Activated CD4-positive, alpha-beta T cell treated with anti-CD3 and anti-CD28 coated beads for 4 hours (primary cell): ENCODE measurements around the gene DCLK2.

Source experiments
- DNase-seq, 2 donors: peaks; one replicate each; pipeline ENCODE4 v3.0.0-alpha.2; 2020

DCLK2 gene

DNA sequence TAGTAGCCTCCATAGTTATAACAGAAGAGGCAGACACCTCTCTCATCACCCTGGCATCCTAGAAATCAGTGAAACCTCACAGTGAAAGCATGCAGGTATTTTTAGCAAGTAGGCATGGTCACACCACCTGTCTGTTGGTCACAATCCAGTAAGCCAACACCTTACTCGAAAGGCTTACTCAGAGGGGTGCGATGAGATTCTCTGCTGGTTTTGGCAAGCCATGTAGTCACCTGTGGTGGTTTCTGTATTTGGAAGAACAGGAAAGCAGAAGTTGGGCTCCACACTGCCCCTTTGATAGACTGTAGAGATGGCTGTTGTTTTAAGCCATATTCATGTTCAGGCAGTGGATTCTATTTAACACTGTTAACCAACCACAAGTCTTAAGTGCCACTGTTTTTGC, 134.7 kb downstream of the DCLK2 start:
- no peak for DNase-seq

DNA sequence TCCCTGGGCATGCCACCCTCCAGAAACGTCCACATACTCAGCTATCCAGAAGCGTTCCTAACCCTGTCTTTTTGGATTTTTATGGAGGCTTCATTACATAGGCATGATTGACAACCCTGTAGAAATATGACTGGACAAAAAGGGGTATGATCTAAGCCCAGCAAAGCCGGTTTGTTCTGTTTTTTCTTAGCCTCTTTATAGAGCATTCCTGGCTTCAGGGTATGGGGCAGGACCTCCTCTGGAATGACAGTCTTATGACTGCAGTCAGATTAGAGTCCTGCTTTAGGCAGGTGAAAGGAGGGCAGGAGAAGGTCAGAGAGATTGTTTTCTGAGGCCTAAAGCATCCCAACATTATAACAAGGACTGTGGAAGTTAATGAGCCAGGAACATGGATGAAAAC, 137.4 kb downstream of the DCLK2 start:
- DNase-seq: no peak

DNA sequence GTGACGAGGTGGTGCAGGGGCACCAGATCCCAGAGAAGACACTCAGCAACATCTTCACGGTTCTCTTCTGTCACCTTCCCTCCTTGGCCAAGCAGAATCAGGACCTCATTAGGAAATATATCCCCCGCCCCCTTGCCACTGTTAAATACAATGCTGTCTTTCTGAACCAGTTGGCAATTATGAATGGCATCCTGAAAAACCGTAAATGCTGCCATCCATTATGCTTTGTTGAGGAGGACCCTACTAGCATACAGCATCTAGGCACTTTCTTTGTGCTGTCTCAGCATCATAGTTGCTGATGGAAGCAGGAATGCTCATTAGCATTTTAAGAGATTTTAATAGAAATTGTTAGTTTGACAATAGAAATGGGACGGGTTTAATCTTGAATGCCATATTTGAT, 138.5 kb downstream of the DCLK2 start:
- DNase-seq: no peak

DNA sequence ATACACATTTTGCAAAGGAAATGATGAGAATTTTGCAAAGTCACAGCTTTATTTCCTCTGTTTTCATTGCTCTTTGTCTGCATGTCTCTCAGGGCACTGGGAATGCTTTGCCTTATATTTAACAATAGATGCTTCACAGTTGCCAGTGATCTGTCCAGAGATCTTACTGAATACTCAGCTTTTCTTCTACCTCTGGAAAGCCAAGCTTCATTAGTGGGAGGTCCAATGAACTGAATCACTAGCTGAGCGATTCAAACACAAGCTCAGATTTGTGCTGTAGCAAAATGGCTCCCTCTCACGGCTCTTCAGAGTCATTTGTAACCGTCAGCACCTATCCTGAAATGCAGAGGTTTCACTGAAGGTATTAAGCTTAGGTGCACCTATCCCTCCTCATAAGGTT, 138.9 kb downstream of the DCLK2 start:
- no peak for DNase-seq

DNA sequence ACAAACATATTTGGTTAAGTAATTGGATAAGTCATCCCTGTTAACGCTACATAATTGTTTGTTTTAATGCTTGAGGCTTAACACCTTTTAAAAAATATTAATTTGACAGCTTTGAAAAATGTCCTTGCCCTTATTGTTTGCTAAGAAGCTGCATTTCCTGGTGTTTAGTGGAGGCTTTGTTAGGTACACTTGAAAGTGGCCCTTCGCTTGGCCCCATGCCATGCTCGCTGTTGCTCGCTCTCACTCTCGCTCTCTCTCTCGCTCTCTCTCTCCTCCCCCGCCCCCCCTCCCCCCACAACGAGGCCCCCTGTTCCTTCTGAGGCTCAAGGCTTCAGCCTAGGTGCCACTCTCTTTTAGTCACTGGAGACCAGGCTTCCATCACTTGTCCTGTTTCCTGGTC, 139.6 kb downstream of the DCLK2 start:
- DNase-seq: no peak

DNA sequence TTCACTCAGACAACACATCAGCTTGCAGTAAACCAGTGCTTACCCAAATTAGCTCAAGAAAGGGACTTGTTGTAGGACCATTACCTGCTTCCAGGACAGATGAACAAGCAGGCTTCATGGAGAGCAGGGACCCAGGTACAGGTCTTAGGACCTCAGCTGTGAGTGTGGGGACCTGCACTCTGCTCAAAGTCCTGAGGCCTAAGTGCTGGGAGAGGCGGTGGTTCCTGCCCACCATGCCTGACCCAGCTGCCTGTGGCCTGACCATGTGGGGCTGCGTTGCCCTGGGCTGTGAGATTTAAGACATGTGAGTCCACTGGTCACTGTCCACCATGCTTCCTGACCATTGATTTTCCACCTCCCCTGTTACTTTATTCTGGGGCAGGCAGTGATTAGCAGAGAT, 140.2 kb downstream of the DCLK2 start:
- DNase-seq: no peak

DNA sequence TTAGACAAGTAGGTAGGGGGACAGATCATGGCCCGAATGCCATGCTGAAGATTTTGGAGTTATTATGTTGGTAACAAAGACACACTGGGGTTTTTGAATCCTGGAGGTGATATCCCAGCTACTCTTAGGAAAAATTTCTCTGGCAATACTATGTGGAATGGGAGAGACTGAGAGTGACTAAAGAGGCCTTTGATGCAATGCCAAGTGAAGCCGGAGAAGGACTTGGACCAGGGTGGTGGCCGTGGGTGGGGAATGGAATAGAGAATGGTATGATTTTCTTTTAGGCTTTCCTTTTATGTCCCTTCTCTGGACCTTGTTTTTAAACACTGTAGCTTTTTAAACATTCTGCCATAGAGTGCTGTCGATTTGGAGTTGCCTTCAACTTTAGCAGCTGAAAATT, 141.6 kb downstream of the DCLK2 start:
- no peak for DNase-seq

DNA sequence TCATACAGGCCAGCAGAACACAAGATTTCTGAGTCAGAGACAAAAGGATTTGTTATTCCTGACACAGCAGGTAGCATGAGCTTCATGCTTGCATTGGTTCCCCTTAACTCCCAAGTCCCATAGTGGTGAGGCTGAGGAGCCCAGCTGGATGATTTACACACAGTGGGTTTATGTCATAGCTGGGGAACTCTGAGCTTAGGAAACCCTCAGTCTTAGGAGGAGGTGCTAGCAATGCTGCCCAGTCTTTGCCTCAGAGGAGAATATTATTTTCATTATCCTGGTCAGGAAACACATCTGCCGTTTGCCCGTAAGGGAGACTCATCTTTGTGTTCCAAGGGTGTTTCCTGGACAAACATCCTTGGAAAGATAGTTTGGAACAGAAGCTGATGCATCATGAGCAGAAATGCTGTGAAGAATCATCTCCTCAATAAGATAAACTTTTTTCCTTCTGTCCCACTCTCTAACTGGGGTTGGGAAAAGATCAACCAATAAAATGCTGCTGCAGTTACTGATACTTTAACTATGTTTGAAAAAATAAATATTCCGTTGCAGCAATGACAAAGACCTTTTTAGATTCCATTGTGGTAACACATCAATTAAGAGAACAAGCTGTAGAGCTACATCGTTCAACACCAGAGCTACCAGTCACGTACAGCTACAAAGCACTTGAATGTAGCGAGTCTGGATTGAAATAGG, 146.8 kb downstream of the DCLK2 start:
- no peak for DNase-seq

DNA sequence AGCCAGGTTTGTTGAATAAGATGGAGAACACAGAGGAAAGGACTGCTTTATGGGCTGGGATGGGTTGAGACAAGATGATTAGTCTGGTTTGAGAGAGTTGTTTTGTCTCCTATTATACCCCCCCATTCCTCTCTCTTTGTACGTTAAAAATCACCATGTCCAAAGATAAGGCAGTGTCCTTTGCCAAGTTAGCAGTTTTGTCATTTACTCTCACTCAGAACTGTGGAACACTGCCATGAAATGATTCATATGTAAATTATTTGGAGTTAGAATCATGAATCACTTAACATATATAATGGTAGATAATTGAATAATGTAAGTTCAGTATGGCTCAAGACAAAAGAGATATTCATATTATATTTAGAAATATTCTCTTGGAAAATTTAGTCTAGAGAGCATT, 151.3 kb downstream of the DCLK2 start:
- DNase-seq: no peak

DNA sequence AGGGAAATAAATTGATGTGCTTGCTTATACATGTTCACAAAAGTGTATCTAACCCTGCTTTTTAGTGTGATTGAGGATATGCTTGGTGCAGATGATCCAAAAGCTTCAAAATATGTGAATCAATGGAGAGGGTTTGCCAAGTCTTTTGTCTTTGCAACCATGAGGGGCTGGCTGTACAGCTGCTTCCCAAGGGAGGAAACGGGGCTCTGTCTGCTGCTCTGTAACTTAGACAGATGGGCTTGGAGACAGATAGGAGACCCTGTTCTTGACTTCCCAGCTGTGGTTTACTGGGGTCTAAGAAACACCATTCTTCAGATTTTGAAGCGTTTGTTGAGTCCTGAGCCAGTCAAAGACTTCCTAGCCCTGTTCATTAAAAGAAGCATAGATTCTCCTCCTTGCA, 152.3 kb downstream of the DCLK2 start:
- DNase-seq: no peak

DNA sequence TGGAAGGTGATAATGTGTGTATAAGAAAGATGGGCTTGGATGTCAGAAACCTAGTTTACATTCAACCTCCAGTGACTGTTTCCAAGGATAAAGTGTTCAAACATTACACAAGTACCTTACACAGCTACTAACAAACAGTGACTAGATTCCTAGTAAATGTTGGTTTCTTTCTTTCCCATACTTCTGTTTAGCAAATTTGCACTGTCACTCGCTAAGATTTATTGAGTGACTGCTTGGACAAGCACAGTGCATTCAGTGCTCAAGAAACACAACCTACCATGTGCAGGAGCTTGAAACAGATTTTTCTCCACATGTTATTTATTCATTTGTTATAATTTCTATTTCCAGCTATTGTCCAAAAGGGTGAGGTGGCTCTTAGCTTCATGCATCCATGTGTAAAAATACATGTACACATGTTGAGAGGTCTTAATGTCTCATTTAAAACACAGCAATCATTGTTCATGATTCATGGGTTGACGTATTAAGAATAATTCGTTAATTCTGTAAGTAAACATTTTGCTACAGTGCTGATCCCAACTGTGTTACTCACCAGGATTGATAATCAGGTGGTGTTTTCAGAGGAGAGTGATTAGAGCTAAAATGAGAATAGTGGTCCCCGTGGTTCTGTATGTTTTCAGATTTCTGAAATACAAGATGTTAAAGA, 153.0 kb downstream of the DCLK2 start:
- no peak for DNase-seq

DNA sequence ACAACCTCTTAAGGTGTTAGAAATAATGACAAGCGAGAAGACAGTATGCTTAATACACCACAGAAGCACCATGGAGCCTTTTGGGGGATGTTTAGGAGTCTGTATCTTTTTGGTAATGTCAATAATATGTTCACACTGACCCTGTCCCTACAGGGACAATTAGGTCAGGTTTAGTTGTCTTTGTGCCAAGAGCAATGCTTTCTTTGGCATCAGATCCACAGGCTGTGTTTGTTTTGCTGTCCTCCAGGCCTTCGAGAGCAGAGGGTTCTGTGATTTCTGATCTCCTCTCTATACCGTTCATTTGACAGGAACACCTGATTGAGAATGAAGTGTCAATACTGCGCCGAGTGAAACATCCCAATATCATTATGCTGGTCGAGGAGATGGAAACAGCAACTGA, 153.8 kb downstream of the DCLK2 start:
- DNase-seq: no peak

DNA sequence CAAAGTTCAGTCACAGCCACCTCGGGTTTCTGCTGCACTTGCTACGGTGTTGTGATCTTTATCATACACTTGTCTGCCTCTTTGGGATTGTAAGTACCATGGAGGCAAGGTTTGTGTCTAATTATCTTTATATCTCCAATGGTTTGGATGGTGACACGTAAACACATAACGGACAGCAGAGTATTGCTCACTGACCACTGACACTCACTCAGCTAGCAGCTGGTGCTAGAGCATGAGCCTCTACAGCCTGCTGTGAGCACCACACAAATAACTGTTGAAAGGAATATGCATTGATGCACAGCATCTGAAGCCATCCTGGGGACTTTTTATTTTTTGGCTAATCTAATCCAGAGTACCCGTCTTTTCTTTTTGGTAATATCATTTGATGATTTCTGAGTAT, 156.0 kb downstream of the DCLK2 start:
- no peak for DNase-seq

DNA sequence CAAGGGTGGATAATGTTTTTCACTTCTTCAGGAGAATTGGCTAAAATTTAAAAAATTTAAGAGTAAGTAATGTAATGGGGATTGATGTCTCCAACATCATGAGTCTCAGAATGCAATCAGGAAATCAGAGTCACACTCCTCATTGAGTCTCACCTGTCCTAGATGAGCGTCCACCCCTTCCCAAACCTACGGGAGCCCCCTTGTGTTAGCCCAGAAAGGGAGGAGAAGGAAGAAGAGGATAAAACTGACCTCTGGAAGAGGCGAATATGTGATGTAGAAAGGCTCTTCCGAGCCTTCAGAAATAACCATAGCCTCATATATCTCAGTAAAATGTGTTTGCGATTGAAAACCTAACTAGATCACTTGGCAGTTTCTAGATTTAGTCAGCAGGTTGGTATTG, 157.1 kb downstream of the DCLK2 start:
- DNase-seq: no peak

DNA sequence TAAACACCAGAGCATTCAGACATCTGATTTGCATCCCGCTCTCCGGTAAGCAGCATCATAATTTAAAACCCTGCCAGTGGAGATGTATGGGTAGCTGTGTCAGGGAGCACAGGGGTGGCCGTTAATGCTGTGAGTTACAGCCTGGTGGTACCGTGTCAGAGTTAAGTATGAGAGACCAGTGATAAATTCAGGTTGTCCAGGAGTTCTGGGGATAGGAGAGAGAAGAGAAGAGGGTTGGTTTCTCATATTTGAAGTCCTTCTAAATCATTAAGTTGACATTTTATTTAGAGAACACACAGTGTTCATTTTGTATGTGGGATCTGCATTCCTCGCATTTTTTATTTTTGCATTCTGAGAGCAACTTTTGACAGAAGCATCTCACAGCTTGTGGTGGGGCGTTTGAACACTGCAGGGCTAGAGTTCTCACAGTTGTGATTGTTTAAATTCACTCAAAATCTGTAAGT, 157.6 kb downstream of the DCLK2 start:
- DNase-seq: no peak

DNA sequence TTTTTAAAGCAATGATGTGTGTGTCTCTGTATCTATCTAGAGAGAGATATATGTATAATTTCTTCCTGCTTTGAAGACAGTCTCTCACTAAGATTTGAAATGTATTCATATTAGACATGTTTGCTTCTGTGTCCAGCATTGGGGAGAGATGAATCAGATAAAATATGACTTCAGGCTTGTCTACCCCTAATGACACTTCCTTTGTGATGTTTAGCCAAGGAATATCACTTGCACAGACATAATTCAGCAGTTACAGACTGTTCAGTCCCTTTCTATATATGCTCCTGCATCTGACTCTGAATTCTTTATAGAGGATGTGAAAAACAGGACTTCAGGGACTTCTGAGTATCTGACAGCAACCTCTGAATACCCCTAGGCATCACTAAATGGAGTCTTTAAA, 158.4 kb downstream of the DCLK2 start:
- no peak for DNase-seq

DNA sequence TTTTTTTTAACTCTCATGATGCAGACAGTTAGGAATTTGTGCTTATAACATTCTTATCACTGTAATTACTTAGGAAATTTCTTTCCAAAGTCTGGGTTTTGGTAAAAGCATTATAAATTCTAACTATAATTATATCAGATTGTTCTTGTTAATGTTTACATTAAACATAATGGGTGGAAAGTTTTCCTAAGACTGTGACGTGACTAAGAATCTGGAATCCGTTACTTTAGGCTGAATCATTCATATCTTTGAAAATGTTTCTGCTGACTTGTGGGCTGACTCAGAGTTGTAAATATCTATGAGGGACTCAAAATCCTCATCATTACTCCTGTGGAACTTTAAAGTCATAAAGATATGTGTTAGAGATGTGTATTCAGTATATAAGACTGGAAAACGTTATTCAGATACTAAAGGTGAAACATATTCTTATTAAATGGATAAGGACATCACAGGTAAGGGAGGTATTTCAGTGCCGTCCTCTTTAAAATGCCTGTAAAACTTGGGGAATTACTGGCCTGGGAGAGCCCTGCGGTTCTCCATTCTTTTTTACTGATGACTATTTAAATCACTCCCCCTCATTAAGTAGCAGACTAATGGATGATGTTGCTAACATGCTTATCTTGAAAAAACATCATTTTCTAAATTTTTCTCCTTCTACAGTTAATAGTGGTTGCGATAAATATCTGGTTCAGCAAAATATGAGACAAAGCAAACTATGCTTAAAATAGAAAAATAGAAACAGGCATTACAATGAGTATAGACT, 159.0 kb downstream of the DCLK2 start:
- no peak for DNase-seq

DNA sequence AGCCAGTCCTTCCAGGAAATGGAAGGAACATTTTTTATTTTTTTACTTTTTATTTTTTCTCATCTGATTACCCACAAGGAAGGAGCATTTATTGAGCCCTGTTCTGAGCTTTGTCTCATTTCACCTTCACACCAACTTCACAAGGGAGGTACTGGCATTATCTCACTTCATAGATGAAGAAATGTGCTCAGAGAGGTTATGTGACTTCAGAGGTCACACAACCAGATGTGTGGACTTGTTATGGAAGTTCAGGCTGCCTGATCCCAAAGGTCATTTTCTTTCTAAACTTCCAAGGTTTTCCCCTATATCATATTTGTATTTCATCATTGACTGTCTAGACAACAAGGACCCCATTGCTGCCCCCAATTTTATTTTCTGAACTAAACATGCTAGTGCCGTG, 160.3 kb downstream of the DCLK2 start:
- no peak for DNase-seq

DNA sequence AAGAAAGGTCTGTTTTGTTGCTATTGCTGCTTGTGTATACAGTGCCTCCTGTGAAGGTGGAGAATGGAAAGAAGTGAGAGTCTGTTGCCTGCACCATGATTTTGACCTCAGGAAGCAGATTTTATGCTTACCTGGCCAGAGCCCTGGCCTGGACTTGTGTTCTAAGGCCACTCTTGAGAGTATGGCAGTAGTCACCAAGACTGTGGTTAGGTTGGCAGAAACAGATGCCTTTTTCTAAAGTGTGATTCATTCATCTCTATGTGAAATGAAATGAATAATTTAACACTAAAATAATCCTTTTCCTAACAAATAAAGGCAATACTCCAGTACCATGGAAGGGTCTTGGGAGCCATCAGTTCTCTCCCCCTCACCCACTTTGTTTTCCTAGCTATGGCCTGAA, 161.8 kb downstream of the DCLK2 start:
- no peak for DNase-seq

DNA sequence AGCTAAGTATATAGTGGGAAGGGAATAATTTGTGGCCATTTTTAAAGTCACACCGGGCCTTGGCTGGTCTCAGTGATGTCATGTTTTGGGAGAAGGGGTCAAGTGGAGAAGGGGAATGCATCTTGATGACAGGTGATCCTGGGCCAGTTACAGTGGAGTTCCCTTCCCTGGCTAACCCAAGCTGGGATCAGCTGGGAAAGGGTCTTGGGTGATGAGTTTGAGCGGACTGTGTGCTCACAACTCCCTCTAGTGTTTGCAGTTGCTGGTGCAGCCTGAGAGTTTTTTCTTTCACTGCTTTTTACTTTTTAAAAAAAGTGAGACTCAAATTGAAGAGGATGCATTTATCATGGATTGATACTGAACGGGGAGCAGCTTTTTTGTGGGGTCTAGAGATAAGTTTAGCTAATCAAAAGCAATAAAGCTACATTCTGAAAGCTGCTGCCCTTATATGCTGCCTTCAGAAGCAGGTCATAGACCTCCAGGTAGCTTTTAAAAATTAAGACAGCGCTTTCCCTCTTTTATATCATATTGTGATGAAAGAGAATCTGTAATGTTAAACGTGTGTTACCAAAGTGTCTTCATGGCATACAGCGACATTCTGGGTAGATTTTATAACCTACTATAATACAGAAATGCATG, 164.7 kb downstream of the DCLK2 start:
- no peak for DNase-seq

DNA sequence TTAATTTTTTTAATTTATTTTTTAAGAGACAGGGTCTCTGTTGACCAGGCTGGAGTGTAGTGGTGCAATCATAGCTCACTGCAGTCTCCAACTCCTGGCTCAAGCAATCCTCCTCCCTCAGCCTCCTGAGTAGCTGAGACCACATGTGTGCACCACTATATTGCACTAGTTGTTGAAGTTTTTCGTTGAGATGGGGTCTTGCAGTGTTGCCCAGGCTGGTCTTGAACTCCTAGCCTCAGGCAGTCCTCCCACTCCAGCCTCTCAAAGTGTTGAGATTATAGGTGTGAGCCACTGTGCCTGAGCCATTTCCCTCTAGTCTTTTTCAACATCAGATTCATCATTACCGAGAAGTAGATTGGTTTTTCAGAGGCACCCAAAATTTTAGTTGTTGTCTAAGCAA, 165.7 kb downstream of the DCLK2 start:
- DNase-seq: no peak

DNA sequence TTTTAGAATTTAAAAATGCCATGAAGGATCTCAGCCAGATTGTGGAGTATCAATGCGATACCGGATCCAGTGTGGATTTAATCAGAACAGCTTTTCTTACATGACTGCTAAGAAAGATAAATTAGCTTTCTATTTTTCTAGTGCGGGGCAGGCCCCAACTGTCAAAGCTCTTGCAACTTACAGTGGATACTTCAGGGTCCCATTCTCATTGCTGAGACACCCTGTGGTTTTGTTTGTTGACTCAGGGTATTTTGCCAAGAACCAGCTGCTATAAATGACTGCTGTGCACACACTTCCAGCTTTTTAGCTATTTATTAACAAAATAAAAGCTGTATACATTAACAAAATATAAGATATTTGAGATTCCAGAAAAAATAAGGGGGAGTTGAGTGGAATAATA, 166.4 kb downstream of the DCLK2 start:
- DNase-seq: no peak

DNA sequence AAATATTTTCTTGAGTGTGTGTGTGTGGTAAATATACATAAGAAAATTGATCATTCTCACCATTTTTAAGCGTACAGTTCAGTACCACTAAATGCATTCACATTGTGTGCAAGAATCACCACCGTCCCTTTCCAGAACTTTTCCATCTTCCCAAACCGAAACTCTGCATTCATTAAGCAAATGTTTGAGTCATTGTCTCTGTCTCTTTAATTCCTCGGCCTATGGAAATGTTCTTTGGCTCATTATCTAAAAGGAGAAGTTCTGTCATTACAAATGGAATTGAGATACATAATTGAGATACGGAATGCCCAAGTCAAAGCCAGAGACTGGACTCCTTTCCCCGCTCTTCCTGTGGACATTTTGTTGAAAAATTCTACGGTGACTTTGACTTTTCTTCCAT, 168.9 kb downstream of the DCLK2 start:
- no peak for DNase-seq

DNA sequence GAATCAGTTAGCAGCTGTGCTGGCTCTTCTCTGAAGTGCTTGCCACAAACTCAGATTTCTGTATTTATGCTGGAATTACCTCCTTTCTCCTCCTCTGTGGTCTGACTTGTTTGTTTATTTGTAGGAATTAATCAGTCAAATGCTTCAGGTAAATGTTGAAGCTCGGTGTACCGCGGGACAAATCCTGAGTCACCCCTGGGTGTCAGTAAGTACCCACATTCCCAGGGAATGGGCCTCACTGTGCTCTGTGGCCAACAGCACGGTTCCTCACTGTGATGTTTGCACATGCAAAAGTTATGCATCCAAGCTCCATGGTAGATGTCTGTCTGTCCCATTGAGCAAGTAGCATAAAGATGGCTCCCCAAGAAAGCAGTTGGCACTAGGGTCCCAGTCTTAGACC, 169.9 kb downstream of the DCLK2 start:
- no peak for DNase-seq
